B cell (primary cell): ENCODE data around the gene TMPO.

ENCODE experiments used
- EZH2 ChIP-seq: IDR thresholded peaks from 2 replicates; pipeline ENCODE4 v1.6.1; 2012; ENCODE audit warnings: borderline replicate concordance, low read depth, mild to moderate bottlenecking, moderate library complexity, low read length; ENCODE audit not compliant: insufficient read depth, poor library complexity, severe bottlenecking
- TF ChIP-seq, protein P1 (sequence below): fragments of 200-600 bp; IDR thresholded peaks from one replicate; pipeline ENCODE4 v1.8.0; 2022; ENCODE audit warnings: antibody characterized with exemption, mild to moderate bottlenecking

DNA sequence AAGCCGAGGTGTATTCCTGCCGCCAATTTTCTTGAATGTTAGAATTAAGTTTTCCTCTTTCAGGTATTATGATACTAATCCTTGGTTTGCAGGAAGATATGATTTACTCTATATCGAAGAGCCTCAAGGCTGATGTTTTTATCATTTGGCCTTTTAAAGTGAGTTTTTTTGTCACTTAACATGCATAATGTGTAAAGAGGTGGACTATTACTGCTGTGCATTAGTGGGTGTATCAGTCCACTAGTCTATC is 11.1 kb upstream of the TMPO start:
- TF ChIP-seq, protein P1, sequence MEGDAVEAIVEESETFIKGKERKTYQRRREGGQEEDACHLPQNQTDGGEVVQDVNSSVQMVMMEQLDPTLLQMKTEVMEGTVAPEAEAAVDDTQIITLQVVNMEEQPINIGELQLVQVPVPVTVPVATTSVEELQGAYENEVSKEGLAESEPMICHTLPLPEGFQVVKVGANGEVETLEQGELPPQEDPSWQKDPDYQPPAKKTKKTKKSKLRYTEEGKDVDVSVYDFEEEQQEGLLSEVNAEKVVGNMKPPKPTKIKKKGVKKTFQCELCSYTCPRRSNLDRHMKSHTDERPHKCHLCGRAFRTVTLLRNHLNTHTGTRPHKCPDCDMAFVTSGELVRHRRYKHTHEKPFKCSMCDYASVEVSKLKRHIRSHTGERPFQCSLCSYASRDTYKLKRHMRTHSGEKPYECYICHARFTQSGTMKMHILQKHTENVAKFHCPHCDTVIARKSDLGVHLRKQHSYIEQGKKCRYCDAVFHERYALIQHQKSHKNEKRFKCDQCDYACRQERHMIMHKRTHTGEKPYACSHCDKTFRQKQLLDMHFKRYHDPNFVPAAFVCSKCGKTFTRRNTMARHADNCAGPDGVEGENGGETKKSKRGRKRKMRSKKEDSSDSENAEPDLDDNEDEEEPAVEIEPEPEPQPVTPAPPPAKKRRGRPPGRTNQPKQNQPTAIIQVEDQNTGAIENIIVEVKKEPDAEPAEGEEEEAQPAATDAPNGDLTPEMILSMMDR, result no peak
- no peak for TF ChIP-seq EZH2
